HCT116 (cell line): ENCODE measurements around the gene DLL1. TPM values are rescaled to one million over a fixed set of nuclear protein-coding genes. Genes with fewer than 3 reads are reported as not detected.

Source experiments
- ATAC-seq: fragments of 200-7000 bp; cut with Tn5 transposase; 2 replicates; pipeline ENCODE4 v1.9.1; 2020; ENCODE audit warnings: mild to moderate bottlenecking, moderate library complexity
- BruUV-seq: library from RNA; stranded (reverse); fragments of 400-500 nt; replicated peaks from 2 replicates; lab custom pipeline; 2021; lab: Mats Ljungman, UMichigan
- CTCF ChIA-PET: fragments of 300-600 bp; sonication (Branson Sonifier 250); formaldehyde crosslinking; loops from one replicate; lab custom pipeline; 2021; ENCODE audit warnings: antibody characterized with exemption; lab: Charles Lee
- POLR2A ChIA-PET: fragments of 300-600, 350-600 bp; sonication (Branson Sonifier 250); formaldehyde crosslinking; loops from one replicate; lab custom pipeline; 2021; ENCODE audit warnings: antibody characterized with exemption; lab: Charles Lee
- RAD21 ChIA-PET, 2 experiments: fragments of 300-600 bp; sonication (Branson Sonifier 250); formaldehyde crosslinking; loops; one replicate each; lab custom pipeline; 2023; ENCODE audit warnings: low total read pairs in 2 of 2; ENCODE audit not compliant: uncharacterized antibody in 2 of 2, unreplicated experiment in 2 of 2, low non-redundant PET in 1 of 2; lab: Charles Lee
- DNase-seq: peaks from one replicate; pipeline ENCODE4 v3.0.0-alpha.2; 2010; ENCODE audit warnings: low read depth, low spot score
- H2AFZ ChIP-seq: fragments of 200-600 bp; shearing (Covaris generic), sonication (generic); 2 replicates; pipeline ENCODE4 v1.6.1; 2017; ENCODE audit warnings: low read depth, mixed run types, mixed read lengths, antibody characterized with exemption, low read length; ENCODE audit not compliant: poor library complexity, severe bottlenecking
- H3K27ac ChIP-seq: 2 replicates; pipeline ENCODE4 v1.5.1; 2012; ENCODE audit warnings: low read depth, low read length
- H3K27me3 ChIP-seq: fragments of 200-600 bp; sonication (generic); 2 replicates; pipeline ENCODE4 v1.6.1; 2016; ENCODE audit warnings: mixed run types, low read length, mixed read lengths; ENCODE audit not compliant: insufficient read depth
- H3K36me3 ChIP-seq, 2 experiments: fragments of 200-500 bp in 1 of 2; fragments of 200-600 bp in 1 of 2; sonication (Bioruptor generic) in 1 of 2; sonication (generic) in 1 of 2; 2 replicates each; pipeline versions ENCODE4 v1.5.1 to v1.6.1; 2014 to 2016; ENCODE audit warnings: low read length in 2 of 2, inconsistent platforms in 1 of 2, mixed read lengths in 1 of 2, mixed run types in 1 of 2; ENCODE audit not compliant: insufficient read depth in 2 of 2, control insufficient read depth in 1 of 2
- H3K4me1 ChIP-seq, 2 experiments: fragments of 200-600 bp in 1 of 2; sonication (generic) in 1 of 2; 2 replicates each; pipeline versions ENCODE4 v1.5.1 to v1.6.1; 2012 to 2017; ENCODE audit warnings: low read length in 2 of 2, inconsistent platforms in 1 of 2, mild to moderate bottlenecking in 1 of 2, mixed read lengths in 1 of 2, mixed run types in 1 of 2, moderate library complexity in 1 of 2; ENCODE audit not compliant: insufficient read depth in 2 of 2, control insufficient read depth in 1 of 2
- H3K4me2 ChIP-seq: fragments of 200-600 bp; sonication (generic); 2 replicates; pipeline ENCODE4 v1.6.1; 2017; ENCODE audit warnings: mixed run types, low read length, mixed read lengths
- H3K4me3 ChIP-seq, 2 experiments: fragments of 200-600 bp in 1 of 2; sonication (generic) in 1 of 2; replicated peaks in 1 of 2; 2 replicates each; pipeline ENCODE4 v1.5.1; 2011 to 2016; ENCODE audit warnings: low read length in 2 of 2, control low read depth in 1 of 2, low read depth in 1 of 2, mild to moderate bottlenecking in 1 of 2, mixed read lengths in 1 of 2, mixed run types in 1 of 2
- H3K79me2 ChIP-seq: fragments of 200-600 bp; sonication (generic); 2 replicates; pipeline ENCODE4 v1.6.1; 2017; ENCODE audit warnings: mild to moderate bottlenecking, mixed run types, low read length, moderate library complexity, mixed read lengths; ENCODE audit not compliant: insufficient read depth
- H3K9ac ChIP-seq: fragments of 200-600 bp; sonication (generic); 2 replicates; pipeline ENCODE4 v1.6.1; 2016; ENCODE audit warnings: low read length, mixed read lengths
- H3K9me2 ChIP-seq: fragments of 200-600 bp; sonication (generic), shearing (Covaris generic); 2 replicates; pipeline ENCODE4 v1.6.1; 2017; ENCODE audit warnings: mixed run types, mild to moderate bottlenecking, moderate library complexity; ENCODE audit not compliant: insufficient read depth
- H3K9me3 ChIP-seq, 2 experiments: fragments of 200-500 bp in 1 of 2; fragments of 200-600 bp in 1 of 2; sonication (Bioruptor generic) in 1 of 2; sonication (generic) in 1 of 2; 2 replicates each; pipeline ENCODE4 v1.6.1; 2014 to 2017; ENCODE audit warnings: low read length in 2 of 2, mixed read lengths in 2 of 2, inconsistent platforms in 1 of 2, low read depth in 1 of 2, mild to moderate bottlenecking in 1 of 2, mixed run types in 1 of 2, moderate library complexity in 1 of 2; ENCODE audit not compliant: control insufficient read depth in 1 of 2, insufficient read depth in 1 of 2
- H4K20me1 ChIP-seq: fragments of 200-600 bp; sonication (generic), shearing (Covaris generic); 2 replicates; pipeline ENCODE4 v1.6.1; 2017; ENCODE audit warnings: mixed run types, mild to moderate bottlenecking, moderate library complexity; ENCODE audit not compliant: insufficient read depth
- CBX3 ChIP-seq: IDR thresholded peaks from 2 replicates; pipeline ENCODE4 v1.6.1; 2012; ENCODE audit warnings: low read depth
- CEBPB ChIP-seq: IDR thresholded peaks from 2 replicates; pipeline ENCODE4 v1.6.1; 2012; ENCODE audit warnings: low read depth
- EGR1 ChIP-seq: IDR thresholded peaks from 2 replicates; pipeline ENCODE4 v1.6.1; 2012; ENCODE audit warnings: low read depth
- ELF1 ChIP-seq: IDR thresholded peaks from 2 replicates; pipeline ENCODE4 v1.6.1; 2012; ENCODE audit warnings: low read depth, borderline replicate concordance
- EZH2 ChIP-seq: fragments of 200-600 bp; sonication (generic); IDR thresholded peaks from 2 replicates; pipeline ENCODE4 v1.6.1; 2017; ENCODE audit warnings: antibody characterized with exemption, mixed run types
- FOSL1 ChIP-seq: IDR thresholded peaks from 2 replicates; pipeline ENCODE4 v1.6.1; 2012; ENCODE audit warnings: low read depth
- POLR2A ChIP-seq: IDR thresholded peaks from 2 replicates; pipeline ENCODE4 v1.7.0; 2011; ENCODE audit warnings: borderline replicate concordance; ENCODE audit not compliant: insufficient read depth, insufficient read length; ENCODE audit errors: extremely low read depth
- RAD21 ChIP-seq: IDR thresholded peaks from 2 replicates; pipeline ENCODE4 v1.6.1; 2012; ENCODE audit warnings: low read depth, mild to moderate bottlenecking
- SIN3A ChIP-seq: IDR thresholded peaks from 2 replicates; pipeline ENCODE4 v1.6.1; 2012; ENCODE audit warnings: low read depth
- SRF ChIP-seq: IDR thresholded peaks from 2 replicates; pipeline ENCODE4 v1.6.1; 2012; ENCODE audit warnings: low read depth
- TCF7L2 ChIP-seq: IDR thresholded peaks from 2 replicates; pipeline ENCODE4 v1.7.0; 2011; ENCODE audit warnings: borderline replicate concordance, inconsistent platforms; ENCODE audit not compliant: insufficient read depth, insufficient read length; ENCODE audit errors: extremely low read depth
- YY1 ChIP-seq: IDR thresholded peaks from 2 replicates; pipeline ENCODE4 v1.6.1; 2011; ENCODE audit warnings: low read length, low read depth, moderate library complexity, mild to moderate bottlenecking; ENCODE audit not compliant: insufficient replicate concordance; ENCODE audit errors: extremely low read depth
- ZNF274 ChIP-seq: fragments of 200-500 bp; sonication (Bioruptor generic); IDR thresholded peaks from 2 replicates; pipeline ENCODE4 v1.6.1; 2014; ENCODE audit warnings: mild to moderate bottlenecking, low read depth, low read length, inconsistent platforms
- intact Hi-C: fragments of 100-400 bp; cut with micrococcal nuclease; formaldehyde crosslinking; loops from 2 replicates; pipeline ENCODE4 v1.10.0; 2022
- total RNA-seq: library from RNA; stranded (reverse); gene quantifications from one replicate; pipeline ENCODE4 v1.2.1, GENCODE V29; 2021; ENCODE audit not compliant: unreplicated experiment
- TF ChIP-seq, protein P1 (sequence below): IDR thresholded peaks from 2 replicates; pipeline ENCODE4 v1.6.1; 2012
- TF ChIP-seq, protein P2 (sequence below): IDR thresholded peaks from 2 replicates; pipeline ENCODE4 v1.6.1; 2012
- TF ChIP-seq, protein P3 (sequence below): IDR thresholded peaks from 2 replicates; pipeline ENCODE4 v1.6.1; 2012; ENCODE audit warnings: low read depth
- TF ChIP-seq, protein P4 (sequence below): IDR thresholded peaks from 2 replicates; pipeline ENCODE4 v1.6.1; 2011; ENCODE audit warnings: mild to moderate bottlenecking, low read length, moderate library complexity; ENCODE audit not compliant: insufficient replicate concordance; ENCODE audit errors: extremely low read depth

DLL1 gene
- total RNA-seq, 1 experiment from 2014 or later: 5.3 TPM

DNA sequence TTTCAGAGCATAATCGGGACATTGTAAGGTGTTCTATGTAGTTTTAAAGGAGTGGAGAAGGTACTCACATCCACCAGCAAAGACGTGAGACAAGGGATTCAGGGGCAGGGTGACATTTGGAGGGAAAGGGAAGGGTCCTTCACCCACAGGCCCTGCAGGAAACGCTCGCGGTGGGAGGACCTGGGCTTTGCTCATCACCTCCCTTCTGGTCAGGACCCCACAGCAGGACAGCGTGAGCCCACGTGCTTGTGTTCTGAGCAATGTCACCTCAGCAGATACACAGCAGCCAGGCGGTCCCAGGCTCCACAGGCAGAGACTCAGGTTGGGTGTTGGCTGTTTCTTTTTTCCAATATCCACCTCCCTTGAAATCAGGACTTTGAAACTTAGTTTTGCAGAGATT is 27.5 kb downstream of the DLL1 start:
- H3K4me2 ChIP-seq: no peak overlapping the region
- no peaks in the 10 kb centered on the region for H3K36me3 ChIP-seq
- RAD21 ChIA-PET: no interaction called here
- POLR2A ChIA-PET: no interaction called here
- no peaks in the 10 kb centered on the region for H4K20me1 ChIP-seq
- H3K4me3 ChIP-seq: no peak overlapping the region
- ATAC-seq (no peak), DNase-seq (no peak)
- CTCF ChIA-PET: no interaction called here
- no peak overlapping the region for H3K9ac ChIP-seq
- no peaks in the 10 kb centered on the region for H3K27me3 ChIP-seq
- no peaks in the 10 kb centered on the region for H3K9me2 ChIP-seq
- intact Hi-C loops: loop anchor here (10.0 kb wide), 3 partner anchors 99 to 429 kb away; no protein-coding TSS in a partner anchor
- peaks cover 6 to 10% of the 10 kb centered on the region in 2 experiments; a peak in 3 of 4 replicates for H3K4me1 ChIP-seq
- H3K79me2 ChIP-seq: no peaks in the 10 kb centered on the region
- H3K27ac ChIP-seq: no peak overlapping the region
- no peaks in the 10 kb centered on the region for H3K9me3 ChIP-seq
- TF ChIP-seq CEBPB (no peak), FOSL1 (no peak), CBX3 (no peak), TCF7L2 (no peak), SIN3A (no peak), ELF1 (no peak), EZH2 (no peak), SRF (no peak), RAD21 (no peak), ZNF274 (no peak), POLR2A (no peak), YY1 (no peak), EGR1 (no peak)
- TF ChIP-seq, protein P1, sequence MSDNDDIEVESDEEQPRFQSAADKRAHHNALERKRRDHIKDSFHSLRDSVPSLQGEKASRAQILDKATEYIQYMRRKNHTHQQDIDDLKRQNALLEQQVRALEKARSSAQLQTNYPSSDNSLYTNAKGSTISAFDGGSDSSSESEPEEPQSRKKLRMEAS: no peak
- TF ChIP-seq, protein P2, sequence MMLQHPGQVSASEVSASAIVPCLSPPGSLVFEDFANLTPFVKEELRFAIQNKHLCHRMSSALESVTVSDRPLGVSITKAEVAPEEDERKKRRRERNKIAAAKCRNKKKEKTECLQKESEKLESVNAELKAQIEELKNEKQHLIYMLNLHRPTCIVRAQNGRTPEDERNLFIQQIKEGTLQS: no peak
- TF ChIP-seq, protein P3, sequence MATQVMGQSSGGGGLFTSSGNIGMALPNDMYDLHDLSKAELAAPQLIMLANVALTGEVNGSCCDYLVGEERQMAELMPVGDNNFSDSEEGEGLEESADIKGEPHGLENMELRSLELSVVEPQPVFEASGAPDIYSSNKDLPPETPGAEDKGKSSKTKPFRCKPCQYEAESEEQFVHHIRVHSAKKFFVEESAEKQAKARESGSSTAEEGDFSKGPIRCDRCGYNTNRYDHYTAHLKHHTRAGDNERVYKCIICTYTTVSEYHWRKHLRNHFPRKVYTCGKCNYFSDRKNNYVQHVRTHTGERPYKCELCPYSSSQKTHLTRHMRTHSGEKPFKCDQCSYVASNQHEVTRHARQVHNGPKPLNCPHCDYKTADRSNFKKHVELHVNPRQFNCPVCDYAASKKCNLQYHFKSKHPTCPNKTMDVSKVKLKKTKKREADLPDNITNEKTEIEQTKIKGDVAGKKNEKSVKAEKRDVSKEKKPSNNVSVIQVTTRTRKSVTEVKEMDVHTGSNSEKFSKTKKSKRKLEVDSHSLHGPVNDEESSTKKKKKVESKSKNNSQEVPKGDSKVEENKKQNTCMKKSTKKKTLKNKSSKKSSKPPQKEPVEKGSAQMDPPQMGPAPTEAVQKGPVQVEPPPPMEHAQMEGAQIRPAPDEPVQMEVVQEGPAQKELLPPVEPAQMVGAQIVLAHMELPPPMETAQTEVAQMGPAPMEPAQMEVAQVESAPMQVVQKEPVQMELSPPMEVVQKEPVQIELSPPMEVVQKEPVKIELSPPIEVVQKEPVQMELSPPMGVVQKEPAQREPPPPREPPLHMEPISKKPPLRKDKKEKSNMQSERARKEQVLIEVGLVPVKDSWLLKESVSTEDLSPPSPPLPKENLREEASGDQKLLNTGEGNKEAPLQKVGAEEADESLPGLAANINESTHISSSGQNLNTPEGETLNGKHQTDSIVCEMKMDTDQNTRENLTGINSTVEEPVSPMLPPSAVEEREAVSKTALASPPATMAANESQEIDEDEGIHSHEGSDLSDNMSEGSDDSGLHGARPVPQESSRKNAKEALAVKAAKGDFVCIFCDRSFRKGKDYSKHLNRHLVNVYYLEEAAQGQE: no peak
- TF ChIP-seq, protein P4, sequence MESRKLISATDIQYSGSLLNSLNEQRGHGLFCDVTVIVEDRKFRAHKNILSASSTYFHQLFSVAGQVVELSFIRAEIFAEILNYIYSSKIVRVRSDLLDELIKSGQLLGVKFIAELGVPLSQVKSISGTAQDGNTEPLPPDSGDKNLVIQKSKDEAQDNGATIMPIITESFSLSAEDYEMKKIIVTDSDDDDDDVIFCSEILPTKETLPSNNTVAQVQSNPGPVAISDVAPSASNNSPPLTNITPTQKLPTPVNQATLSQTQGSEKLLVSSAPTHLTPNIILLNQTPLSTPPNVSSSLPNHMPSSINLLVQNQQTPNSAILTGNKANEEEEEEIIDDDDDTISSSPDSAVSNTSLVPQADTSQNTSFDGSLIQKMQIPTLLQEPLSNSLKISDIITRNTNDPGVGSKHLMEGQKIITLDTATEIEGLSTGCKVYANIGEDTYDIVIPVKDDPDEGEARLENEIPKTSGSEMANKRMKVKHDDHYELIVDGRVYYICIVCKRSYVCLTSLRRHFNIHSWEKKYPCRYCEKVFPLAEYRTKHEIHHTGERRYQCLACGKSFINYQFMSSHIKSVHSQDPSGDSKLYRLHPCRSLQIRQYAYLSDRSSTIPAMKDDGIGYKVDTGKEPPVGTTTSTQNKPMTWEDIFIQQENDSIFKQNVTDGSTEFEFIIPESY: no peak
- TF ChIP-seq, all 23 proteins: peak for 0
- no TSS peak for BruUV-seq
- H2AFZ ChIP-seq: no peak overlapping the region
